Prostate gland (tissue), 2 donors: ENCODE results near the gene STK25. TPM values are rescaled to one million over a fixed set of nuclear protein-coding genes. Genes with fewer than 3 reads are reported as not detected.

ENCODE experiments used
- DNase-seq: peaks from one replicate; pipeline ENCODE4 v3.0.0-alpha.2; 2019; ENCODE audit warnings: low spot score
- H3K27ac ChIP-seq, 2 donors: fragments of 200-600 bp; sonication (generic); 2 replicates each; pipeline ENCODE4 v1.5.1; 2017 to 2019
- H3K27me3 ChIP-seq: fragments of 200-600 bp; sonication (generic); replicated peaks from 2 replicates; pipeline ENCODE4 v1.5.1; 2019; ENCODE audit not compliant: insufficient read depth
- H3K36me3 ChIP-seq, 2 donors: fragments of 200-600 bp; sonication (generic); 1 replicate in 1 of 2; 2 replicates in 1 of 2; pipeline versions ENCODE4 v1.5.1 to v1.8.1; 2017 to 2019
- H3K4me1 ChIP-seq: fragments of 200-600 bp; sonication (generic); replicated peaks from 2 replicates; pipeline ENCODE4 v1.5.1; 2019
- H3K4me3 ChIP-seq, 2 donors: fragments of 200-600 bp; sonication (generic); 2 replicates each; pipeline ENCODE4 v1.5.1; 2017 to 2019
- H3K9me3 ChIP-seq: fragments of 200-600 bp; sonication (generic); 2 replicates; pipeline ENCODE4 v1.5.1; 2017
- POLR2A ChIP-seq: fragments of 450-650 bp; IDR thresholded peaks from one replicate; pipeline ENCODE4 v1.6.1; 2016; ENCODE audit warnings: antibody characterized with exemption, mild to moderate bottlenecking
- POLR2AphosphoS5 ChIP-seq: sonication (generic); formaldehyde crosslinking; IDR thresholded peaks from one replicate; pipeline ENCODE4 v1.6.1; 2017; ENCODE audit warnings: antibody characterized with exemption
- WGBS: methylation state at CpG from one replicate; pipeline ENCODE4 v1.1.5; 2018; 5-methylcytosine and 5-hydroxymethylcytosine counted together
- intact Hi-C: fragments of 100-400 bp; cut with DNase I; formaldehyde crosslinking; loops from one replicate; pipeline ENCODE4 v1.14.2; 2022
- total RNA-seq, 2 donors: library from RNA; depleted of rRNA; stranded (reverse); fragments of >200 nt; gene quantifications; one replicate each; pipeline ENCODE4 v1.1.0, GENCODE V29; 2016
- TF ChIP-seq, protein P1 (sequence below), 4 experiments: fragments of 200-600 bp in 2 of 4; fragments of 450-650 bp in 2 of 4; sonication (generic) in 2 of 4; IDR thresholded peaks; 1 replicate in 3 of 4; 2 replicates in 1 of 4; pipeline ENCODE4 v1.5.1; 2016 to 2019; ENCODE audit warnings: antibody characterized with exemption in 4 of 4, mild to moderate bottlenecking in 2 of 4, moderate library complexity in 2 of 4

The STK25 gene
- total RNA-seq, 2 donors from 2014 or later, result 169 to 235 TPM

DNA sequence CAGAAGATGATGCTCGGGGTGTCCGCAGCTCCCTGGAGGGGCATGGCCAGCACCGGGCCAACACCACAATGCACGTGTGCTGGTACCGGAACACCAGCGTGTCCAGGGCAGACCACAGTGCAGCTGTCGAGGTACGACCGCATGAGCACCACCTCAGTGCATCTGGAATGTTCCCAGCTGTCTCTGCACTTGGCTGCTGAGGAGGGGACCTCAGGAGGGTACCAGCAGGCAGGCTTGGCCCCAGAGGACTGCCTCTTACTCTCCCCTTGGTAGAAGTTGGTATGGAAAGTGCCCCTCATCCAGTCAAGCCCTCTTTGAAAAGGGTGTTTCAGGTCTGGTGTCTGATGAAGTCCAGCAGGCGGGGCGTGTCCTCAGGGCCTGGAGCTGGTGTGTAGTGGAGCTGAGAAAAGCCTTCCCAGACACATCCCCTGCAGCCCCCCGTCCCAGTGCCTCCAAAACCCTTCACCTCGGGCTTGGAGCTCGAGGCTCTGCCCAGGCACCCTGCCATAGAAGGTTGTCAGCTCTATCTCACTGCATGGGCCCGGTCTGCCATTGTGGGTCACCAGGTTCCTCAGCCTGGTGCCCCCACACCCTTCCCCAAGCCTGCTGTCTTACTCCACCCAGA lies 16.7 kb downstream of the STK25 start:
- WGBS, result 84% methylated on average over 15 of the region's 15 CpGs
- H3K4me1 ChIP-seq, result no peaks in the 10 kb centered on the region
- no peaks in the 10 kb centered on the region for H3K9me3 ChIP-seq
- no peaks in the 10 kb centered on the region for H3K27me3 ChIP-seq
- DNase-seq, result no peak
- no peak overlapping the region for H3K27ac ChIP-seq
- intact Hi-C loops, result no loop called here
- H3K4me3 ChIP-seq, result no peak overlapping the region
- peaks cover 6 to 7% of the 10 kb centered on the region in 2 donors for H3K36me3 ChIP-seq
- TF ChIP-seq POLR2AphosphoS5, result no peak
- TF ChIP-seq POLR2A, result no peak
- TF ChIP-seq, protein P1, sequence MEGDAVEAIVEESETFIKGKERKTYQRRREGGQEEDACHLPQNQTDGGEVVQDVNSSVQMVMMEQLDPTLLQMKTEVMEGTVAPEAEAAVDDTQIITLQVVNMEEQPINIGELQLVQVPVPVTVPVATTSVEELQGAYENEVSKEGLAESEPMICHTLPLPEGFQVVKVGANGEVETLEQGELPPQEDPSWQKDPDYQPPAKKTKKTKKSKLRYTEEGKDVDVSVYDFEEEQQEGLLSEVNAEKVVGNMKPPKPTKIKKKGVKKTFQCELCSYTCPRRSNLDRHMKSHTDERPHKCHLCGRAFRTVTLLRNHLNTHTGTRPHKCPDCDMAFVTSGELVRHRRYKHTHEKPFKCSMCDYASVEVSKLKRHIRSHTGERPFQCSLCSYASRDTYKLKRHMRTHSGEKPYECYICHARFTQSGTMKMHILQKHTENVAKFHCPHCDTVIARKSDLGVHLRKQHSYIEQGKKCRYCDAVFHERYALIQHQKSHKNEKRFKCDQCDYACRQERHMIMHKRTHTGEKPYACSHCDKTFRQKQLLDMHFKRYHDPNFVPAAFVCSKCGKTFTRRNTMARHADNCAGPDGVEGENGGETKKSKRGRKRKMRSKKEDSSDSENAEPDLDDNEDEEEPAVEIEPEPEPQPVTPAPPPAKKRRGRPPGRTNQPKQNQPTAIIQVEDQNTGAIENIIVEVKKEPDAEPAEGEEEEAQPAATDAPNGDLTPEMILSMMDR (IDR thresholded peaks at IDR 0.05), result no peak

DNA sequence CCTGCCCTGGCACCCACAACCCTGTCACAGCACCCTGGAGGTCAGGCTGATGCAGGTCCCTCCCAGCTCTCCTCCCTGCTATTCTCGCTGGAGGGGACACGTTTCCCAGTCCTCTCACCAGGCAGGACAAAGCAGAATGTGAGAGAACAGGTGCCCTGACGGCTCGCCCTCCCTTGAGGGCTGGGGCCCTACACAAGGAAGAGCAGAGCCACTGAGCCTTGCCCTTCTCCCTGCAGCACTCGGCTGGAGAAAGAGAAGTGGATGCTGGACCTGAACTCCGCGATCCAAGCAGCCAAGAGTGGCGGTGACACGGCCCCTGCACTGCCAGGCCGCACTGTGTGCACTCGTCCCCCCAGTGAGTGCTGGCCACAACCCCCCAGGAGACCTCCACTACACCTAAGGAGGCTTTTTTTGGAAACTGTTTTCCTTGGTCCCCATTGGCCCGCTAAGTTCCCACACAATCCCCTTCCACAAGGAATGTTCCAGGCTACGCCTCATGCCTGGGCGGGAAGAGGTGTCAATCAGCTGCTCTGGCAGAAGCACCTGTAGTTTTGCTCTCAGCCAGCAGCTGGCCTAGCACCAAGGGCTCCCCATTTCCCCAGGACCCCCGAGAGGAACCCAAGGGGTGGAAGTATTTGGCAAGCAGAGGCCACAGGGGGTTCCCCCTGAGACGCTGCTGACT lies 17.4 kb downstream of the STK25 start:
- WGBS, result 79% methylated on average over 16 of the region's 16 CpGs
- DNase-seq, result no peak
- TF ChIP-seq, protein P1 (IDR thresholded peaks at IDR 0.05), result no peak
- TF ChIP-seq POLR2AphosphoS5, result no peak
- TF ChIP-seq POLR2A, result no peak
- H3K4me3 ChIP-seq, result no peak overlapping the region
- H3K9me3 ChIP-seq, result no peaks in the 10 kb centered on the region
- intact Hi-C loops, result no loop called here
- H3K27me3 ChIP-seq, result no peaks in the 10 kb centered on the region
- H3K27ac ChIP-seq, result no peak overlapping the region
- H3K4me1 ChIP-seq, result no peaks in the 10 kb centered on the region
- H3K36me3 ChIP-seq, result peaks cover 5 to 6% of the 10 kb centered on the region in 2 donors

DNA sequence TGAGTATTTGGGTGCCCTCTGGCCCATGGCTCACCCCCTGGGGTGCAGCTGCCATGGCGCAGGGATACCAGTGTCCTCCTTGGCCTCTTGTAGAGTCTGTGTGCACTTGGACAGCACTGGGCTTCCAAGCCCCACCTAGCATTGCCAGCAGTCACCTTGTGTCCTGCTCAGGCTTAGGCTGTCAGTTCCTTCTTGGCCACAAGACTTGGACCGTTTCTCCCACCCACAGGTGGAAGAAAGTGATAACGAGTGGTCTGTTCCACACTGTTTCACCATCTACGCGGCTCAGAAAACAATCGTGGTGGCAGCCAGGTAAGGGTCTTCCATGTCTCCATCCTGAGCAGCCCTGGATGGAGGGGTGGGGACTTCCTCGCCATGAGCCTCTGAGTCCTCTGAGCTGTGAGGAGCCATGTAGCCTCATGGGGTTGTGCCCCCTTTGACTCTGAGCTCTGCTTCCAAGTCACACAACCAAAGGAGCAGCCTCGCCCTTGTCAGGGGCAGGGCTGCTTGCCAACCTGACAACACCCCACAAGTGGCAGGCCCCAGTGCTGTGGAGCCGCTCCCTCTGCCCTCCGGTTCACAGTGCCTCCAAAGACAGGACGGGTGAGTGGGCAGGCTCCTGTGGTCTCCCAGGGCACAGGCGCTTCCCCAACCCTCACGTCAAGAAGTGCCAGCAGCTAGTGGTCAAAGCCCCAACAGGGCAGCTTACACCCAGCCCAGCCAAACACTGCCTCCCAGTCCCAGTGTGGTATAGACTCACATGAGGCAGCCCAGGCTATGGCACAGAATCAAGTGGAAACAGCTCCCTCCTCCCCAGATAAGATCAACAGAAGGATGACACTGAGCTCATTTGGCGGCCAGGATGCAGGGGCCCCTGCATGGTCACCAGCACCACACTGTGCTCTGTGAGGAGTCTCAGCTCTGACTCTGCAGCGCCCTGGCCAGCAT lies 18.4 kb downstream of the STK25 start:
- intact Hi-C loops, result no loop called here
- TF ChIP-seq POLR2AphosphoS5, result no peak
- no peak for TF ChIP-seq POLR2A
- TF ChIP-seq, protein P1 (IDR thresholded peaks at IDR 0.05), result no peak
- Histone ChIP-seq H3K4me1 (no peaks in the 10 kb centered on the region), H3K36me3 (no peaks in the 10 kb centered on the region), H3K9me3 (no peaks in the 10 kb centered on the region), H3K27ac (no peak overlapping the region), H3K4me3 (no peak overlapping the region), H3K27me3 (no peaks in the 10 kb centered on the region)
- no peak for DNase-seq
- WGBS, result 73% methylated on average over 15 of the region's 15 CpGs

DNA sequence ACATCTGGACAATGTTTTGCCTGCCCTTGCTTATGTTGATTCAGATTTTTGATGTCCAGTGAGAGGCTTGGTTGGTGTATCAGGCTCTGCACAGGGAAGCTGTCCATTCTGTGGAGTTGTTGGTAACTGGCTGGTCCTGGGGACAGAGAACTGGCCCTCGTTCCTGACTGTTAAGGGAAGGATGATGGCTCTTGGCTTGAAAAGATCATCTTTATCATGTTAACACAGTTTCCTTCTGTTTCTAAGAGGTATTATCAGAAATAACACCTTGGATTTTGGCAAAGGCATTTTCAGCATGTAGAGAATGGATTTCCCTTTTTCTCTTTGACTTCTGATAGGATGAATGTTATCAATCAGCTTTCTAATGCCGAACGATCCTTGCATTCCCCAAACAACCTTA lies 19.3 kb downstream of the STK25 start:
- H3K36me3 ChIP-seq, result no peaks in the 10 kb centered on the region

DNA sequence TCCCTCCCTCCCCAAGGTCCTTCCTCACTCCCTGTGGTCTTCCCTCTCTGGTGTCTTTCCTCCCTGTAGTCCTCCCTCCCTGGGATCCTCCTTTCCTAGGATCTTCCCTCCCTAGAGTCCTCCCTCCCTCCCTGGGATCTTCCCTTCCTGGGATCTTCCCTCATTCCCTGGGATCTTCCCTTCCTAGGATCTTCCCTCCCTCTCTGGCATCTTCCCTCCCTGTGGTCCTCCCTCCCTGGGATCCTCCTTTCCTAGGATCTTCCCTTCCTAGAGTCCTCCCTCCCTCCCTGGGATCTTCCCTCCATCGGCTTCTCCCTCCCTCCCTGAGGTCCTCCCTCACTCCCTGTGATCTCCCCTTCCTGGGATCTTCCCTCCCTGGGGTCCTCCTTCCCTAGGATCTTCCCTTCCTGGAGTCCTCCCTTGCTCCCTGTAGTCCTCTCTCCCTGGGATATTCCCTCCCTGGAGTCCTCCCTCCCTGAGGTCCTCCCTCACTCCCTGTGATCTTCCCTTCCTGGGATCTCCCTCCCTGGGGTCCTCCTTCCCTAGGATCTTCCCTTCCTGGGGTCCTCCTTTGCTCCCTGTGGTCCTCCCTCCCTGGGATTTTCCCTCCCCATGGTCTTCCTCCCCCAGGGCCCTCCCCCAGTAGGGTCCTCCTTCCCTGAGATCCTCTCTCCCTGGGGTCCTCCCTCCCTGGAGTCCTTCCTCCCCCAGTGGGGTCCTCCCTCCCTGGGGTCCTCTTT lies 23.0 kb downstream of the STK25 start:
- no peak for DNase-seq
- no peak overlapping the region for H3K27ac ChIP-seq
- no peaks in the 10 kb centered on the region for H3K4me1 ChIP-seq
- WGBS, result 91% methylated on average over 1 of the region's 1 CpG
- no peaks in the 10 kb centered on the region for H3K36me3 ChIP-seq
- H3K4me3 ChIP-seq, result no peak overlapping the region
- H3K27me3 ChIP-seq, result no peaks in the 10 kb centered on the region
- intact Hi-C loops, result no loop called here
- no peaks in the 10 kb centered on the region for H3K9me3 ChIP-seq
- TF ChIP-seq POLR2A, result no peak
- TF ChIP-seq, protein P1 (IDR thresholded peaks at IDR 0.05), result no peak
- no peak for TF ChIP-seq POLR2AphosphoS5

More for the DNA sequence above, 19.3 kb downstream of the STK25 start:
- TF ChIP-seq POLR2A, result no peak
- Histone ChIP-seq H3K9me3 (no peaks in the 10 kb centered on the region), H3K27ac (no peak overlapping the region), H3K27me3 (no peaks in the 10 kb centered on the region), H3K4me3 (no peak overlapping the region), H3K4me1 (no peaks in the 10 kb centered on the region)
- 85% methylated on average over 3 of the region's 3 CpGs for WGBS
- intact Hi-C loops, result no loop called here
- no peak for DNase-seq
